NOMO-1 (cell line): Measurements from ENCODE around the gene RPP21.
"Not testable (repeated sequence)": the region's sequence is repeated elsewhere in the genome, so short reads cannot be mapped to it uniquely, and the experiment has no call there.

Source experiments
- DNase-seq, 2 experiments: peaks; one replicate each; lab custom pipeline; 2025; ENCODE audit not compliant: unreplicated experiment in 2 of 2; lab: John Stamatoyannopoulos, UW

Gene RPP21

DNA sequence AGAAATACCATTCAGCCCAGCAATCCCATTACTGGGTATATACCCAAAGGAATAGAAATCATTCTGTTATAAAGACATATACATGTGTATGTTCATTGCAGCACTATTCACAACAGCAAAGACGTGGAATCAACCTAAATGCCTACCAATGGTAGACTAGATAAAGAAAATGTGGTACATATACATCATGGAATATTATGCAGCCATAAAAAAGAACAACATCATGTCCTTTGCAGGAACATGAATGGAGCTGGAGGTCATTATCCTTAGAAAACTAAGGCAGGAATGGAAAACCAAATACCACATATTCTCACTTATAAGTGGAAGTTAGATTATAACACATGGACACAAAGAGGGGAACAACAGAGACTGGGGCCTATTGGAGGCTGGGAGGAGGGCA is 24.3 kb downstream of the RPP21 start:
- not testable (repeated sequence) for DNase-seq

DNA sequence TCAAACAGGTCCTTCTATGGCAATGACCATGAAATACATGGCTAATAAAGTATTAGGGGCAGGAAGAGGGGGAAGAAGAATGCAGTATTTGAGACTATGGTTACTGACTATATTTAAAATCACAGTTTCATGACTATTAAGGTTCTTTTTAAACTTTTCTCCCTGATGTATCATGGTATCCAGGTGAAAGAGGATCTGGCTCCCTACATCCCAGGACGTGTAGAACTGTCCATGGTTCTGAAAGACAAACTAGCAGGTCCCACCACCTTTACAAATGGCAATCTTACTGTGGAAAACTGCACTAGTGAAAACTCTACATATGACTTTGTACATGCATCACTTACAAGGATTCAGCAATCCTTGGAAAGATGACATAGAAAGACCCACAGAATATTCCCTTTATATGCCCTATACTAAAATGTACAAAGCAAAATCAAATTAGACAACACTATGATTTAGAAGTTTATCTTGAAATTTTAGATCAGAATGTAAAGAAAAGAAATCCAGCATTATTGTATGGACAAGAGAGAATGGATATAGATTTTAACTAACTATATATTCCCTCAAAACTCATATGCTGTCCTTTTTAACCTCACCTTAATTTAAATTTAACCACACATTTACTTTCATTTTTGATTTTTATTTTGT is 33.5 kb downstream of the RPP21 start:
- no peak for DNase-seq

DNA sequence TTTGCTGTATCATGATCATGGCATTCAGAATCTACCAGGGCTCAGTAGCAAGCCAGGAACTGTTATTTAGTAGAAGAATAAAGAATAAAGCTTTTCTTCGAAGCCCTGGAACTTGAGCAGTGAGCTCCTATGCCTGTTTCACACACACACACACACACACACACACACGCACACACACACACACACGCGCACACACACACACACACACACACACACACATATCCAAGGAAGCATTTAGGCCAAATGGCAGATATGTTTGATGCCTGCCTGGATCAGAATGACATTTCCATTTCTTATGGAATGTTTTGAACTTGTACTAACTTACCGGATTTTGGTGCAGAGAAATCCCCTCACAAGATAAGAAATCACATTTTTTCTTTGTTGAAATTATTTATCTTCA is 35.5 kb downstream of the RPP21 start:
- no peak for DNase-seq

DNA sequence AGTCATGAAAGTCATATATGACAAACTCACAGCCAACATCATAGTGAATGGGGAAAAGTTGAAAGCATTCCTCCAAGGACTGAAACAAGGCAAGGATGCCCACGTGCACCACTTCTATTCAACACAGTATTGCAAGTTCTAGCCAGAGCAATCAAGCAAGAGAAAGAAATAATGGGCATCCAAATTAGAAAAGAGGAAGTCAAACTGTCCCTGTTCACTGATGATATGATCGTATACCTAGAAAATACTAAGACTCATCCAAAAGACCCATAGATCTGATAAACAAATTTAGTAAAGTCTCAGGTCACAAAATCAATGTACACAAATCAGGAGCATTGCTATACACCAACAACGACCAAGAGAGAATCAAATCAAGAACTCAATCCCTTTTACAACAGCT is 41.2 kb downstream of the RPP21 start:
- no peak for DNase-seq

DNA sequence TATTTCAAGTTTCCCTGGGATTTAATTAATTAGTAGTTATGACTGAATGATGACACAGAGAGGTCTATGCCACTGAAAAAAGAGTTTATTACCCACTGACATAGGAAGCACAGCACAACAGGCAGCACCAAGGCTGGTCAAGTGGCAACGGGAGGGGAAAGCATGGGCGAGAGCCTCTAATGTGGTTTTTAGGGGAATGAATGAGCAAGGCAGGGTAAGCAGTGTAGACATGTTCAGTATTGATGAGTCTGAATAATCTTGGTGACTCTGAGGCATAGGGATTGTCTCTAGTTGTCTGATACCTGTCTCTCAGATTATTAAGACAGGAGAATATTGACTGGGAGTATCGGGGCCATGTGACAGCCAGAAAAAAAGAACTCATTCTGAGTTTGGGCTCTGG is 46.3 kb downstream of the RPP21 start:
- DNase-seq = no peak

DNA sequence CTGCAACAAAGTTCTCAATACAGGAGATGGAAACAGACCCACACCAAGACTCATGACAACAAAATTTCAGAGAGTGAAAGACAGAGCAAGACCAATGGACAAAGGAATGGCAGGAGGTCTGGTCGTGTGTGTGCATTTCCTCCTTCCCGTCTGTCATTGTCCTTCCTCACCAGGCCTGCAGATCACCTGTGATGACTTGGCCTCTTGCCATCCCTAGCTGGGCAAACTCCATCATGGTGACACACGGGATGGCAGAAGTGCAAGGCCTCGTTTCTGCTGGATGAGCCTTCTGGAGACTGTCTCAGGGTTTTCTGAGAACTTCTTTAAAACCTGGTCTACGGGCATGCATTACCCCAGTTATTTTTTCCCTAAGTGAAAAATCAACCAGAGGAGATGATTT is 49.2 kb downstream of the RPP21 start:
- no peak for DNase-seq
